HG03280 (cell line): ENCODE results near the gene ETV6.
A peak's percentile ranks its signal among the peaks of the same experiment; 100 is the strongest.

Source experiments
- ATAC-seq: cut with Tn5 transposase; IDR thresholded peaks from one replicate; pipeline ENCODE4 v1.9.1; 2021; ENCODE audit warnings: mild to moderate bottlenecking, moderate library complexity; ENCODE audit not compliant: unreplicated experiment

Gene ETV6

DNA sequence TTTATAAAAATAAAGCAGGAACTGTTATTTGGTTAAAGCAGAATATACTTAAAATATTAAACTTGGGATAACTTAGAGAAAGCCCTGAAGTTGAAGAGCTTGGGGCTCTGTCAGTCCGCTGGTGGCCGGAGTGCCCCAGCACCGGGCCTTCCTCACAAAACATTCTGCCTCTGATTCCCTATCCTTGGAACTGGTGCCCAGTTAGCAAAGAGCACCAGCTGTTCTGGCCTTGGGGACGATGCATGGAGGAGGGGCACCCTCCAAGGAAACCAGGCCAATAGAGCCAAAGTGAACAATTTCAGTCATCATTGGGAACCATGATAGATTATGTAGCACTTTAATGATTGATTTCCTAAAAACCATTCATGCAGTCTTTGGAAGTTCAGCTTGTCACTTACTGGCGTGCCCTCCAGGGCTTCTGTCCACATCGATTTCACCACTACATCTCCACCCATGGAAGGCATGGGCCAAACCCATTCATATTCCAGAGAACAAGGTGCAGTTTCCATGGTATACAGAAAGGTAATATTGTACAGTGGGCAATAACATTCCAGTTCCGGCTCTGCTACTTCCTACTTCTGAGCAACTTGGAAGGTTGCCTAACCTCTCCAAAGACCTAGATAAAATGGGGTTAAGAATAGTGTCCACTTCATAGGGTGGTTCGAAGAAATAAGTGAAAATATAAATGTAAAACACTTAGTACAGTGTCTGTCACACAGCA is 145.9 kb downstream of the ETV6 start:
- no peak for ATAC-seq

DNA sequence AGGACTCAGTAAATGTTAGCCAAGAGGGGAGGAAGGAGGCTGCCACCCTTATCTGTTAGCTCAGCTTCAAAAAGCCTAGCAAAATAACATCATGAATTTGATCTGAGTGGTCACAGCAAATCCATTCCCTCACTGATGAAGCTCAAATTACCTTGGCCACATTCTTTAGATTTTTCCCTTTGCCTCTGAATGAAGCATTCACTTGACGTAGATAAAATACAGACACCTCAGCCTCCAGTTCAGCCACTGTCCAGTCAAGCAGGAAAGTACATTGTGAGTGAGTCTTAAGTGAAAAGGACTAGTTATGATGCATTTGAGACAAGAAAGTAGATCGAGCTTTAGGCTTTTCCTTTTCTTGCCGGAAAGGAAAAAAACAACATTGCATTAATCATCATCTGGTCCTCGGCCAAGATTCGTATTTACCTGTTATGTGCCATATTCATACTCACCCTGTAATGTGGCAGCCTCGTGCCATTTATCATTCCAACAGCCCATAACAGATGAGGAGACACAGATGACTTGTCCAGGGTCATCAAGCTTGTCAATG is 146.5 kb downstream of the ETV6 start:
- ATAC-seq, result no peak

DNA sequence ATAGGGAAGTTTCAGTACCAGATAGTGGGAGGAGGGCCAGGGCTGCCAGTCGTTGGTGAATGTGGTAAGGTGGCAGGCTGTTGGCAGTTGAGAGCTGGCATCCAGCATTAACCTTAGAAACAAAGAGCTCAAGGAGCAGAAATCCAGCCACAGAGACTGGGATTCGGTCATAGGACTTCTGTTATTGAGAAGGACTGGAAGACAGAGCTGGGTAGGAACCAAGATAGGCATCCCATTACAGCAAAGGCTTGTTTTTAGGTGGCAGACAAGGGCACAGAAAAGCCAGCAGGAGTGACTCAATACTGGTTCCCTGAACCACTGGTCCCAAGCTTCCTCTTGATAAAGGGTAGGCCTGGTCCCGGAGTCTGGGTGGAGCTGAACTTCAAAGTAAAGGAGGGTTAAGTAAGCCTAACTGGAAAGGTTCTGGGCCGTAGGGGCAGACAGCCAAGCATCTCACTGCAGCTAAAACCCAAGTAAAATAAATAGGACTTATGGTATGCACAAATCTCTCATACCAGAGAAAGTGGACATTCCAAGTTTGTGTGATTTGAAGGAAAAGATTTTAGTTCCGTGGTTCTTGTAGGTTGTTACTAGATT is 147.9 kb downstream of the ETV6 start:
- ATAC-seq, result no peak

DNA sequence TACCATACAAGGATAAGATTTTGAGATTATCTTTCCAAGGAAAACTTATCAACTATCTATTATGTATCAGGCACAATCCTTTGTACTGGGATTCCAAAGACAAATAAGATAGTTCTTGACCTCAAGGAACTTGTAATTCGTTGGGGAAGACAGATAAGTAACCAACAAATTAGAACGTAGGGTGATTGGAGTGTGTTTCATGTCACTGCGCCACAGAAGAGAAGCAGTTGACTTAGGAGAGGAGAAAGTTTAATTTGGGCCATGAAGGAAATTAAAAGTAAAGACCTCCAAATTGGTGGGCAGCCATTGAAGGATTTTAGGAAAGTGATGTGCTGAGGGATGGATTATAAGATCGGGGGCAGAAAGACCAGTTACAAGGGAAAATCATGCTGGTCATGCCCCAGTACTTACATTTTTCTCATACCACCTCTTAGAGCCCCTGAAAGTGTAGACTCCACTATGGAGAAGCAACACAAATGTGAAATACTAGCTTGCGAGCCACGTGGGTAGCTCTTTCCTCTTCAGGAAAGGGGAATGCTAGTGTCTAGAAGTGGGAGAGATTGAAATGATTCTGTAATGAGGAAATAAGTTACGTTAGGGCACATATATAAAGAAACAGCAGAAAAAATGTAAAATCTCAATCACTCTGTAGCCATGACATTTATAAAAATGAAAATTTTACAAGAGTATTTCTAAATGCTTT is 148.7 kb downstream of the ETV6 start:
- no peak for ATAC-seq

DNA sequence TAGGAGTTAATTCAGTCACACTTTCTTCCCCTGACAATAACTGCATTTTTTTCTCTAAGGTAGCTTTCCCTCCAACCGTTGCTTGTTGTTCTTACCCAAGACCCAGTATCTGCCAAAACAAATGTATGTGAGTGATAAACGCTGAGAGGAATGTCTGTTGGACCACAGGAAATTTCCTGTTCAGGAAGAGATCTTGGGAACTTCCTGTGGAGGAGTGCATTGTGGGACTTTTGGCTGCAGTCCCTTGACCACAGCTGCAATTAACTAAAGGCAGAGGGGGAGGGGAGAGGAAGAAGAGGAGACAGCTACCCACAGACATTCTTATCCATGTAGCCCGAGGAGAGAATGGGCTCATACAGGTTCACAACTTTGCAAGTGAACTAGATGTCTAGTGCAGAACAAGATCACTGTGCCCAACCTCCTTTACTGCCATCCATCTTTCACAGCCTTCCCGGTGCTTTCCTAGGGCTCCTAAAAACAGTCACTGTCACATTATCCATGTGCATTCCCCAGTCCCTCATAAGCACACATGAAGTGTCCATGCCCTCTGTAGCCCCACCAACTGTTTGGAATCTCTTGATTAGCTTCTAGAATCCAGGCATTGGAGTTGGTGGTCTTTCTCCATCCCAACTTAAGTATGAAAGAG is 149.5 kb downstream of the ETV6 start:
- ATAC-seq, result no peak

DNA sequence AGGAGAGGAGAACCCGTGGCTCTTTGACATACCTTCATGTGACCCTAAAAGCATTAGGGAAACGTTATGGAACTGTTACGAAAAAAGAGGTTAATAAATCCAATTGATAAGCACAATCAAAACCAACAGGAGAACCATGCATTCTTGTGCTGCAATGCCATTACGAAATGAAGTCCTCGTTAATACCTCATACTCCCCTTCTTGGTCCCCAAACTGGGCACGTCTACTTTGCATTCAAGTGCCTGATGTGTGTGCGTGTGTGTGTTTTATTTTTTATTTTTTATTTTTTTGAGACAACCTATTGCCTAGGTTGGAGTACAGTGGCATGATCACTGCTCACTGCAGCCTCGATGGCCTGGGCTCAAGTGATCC is 150.0 kb downstream of the ETV6 start:
- no peak for ATAC-seq

DNA sequence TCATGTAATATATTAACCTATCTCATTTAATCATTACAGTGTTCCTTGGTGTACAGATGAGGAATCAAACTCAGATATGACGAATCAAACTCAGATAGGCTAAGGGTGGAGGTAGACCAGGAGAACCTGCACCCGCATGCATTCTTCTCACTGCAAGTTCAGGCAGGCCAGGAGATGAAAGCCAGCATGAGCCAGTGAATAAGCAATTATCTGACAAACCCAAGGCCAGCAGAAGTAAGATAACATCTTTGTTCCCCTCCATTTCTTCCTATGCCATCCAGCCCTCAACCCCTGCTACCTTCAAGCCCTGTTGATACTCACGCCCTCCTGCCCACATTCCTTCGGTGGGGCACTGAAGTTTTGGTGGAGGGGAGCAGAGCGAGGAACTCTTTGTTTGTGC is 152.2 kb downstream of the ETV6 start:
- no peak for ATAC-seq

DNA sequence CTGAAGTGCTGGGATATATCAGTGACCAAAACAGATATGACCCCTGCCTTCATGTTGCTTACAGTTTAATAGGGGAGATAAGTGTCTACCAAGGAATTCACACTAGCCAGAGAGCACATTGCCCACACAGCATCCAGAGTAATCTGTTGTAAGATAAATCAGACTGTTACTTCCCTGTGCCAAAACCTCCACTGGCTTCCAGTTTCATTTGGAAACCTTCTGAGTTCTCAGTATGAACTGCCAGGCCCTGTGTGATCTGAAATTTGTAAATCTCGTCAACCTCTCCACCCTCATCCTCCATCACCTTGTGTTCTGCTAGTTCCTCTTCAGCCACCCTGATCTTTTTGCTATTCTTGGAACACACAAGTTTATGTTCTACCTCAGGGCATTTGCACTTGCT is 154.7 kb downstream of the ETV6 start:
- no peak for ATAC-seq

DNA sequence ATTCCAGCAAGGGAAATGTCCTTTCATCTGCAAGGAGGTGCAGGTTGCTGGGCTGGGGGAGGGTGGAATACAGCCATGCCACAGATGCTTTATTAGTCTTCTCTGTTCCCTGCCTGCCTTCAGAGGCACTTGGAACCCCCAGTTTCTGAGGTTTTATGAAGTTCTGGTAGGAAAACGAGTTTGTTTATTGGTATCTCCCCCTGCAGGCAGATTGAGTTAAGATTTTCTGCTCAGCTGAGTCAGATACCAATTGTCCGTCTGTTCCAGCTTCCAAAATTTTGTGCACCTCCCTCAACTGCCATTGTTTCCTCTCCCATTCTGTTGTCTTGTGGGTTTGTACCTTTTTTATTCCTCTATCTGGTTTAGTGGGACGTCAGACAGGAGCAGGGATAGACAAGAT is 155.6 kb downstream of the ETV6 start:
- no peak for ATAC-seq

DNA sequence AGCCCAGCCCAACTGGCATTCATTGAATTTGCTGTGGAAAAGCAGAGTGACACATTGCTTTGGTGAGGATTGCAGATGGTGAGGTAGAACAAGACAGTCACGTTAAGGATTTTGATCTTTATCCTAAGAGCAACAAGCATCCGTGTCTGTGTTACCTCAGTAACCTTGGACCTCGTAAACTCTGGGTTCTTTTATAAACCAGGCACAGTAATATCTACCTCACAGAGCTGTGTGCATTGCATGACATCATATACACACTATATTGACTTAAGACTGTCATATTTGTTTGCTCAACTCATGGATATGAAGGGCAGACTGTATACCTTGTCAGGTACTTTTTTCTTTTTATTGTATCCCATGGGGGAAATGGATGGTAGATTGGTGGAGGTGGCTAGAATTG is 156.2 kb downstream of the ETV6 start:
- no peak for ATAC-seq

DNA sequence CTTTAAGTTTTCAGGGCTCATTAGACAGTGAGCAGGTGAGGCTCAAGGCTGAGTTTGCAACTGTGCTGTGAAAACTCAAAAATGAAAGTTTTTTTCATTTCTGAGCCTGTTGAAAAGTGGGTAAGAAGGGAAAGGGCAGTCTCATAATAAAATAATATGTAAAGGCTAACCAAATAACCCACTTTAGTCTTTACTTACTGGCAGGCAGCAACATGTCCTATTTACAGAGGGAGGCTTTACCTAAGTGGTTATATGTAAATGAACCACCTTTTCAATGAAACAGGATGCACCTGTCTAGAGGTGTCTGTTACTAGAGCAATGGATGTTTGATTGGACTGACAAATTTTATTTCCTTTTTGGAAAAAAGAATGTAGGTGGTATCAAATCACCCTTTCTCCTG is 158.0 kb downstream of the ETV6 start:
- peak; percentile 39 for ATAC-seq

DNA sequence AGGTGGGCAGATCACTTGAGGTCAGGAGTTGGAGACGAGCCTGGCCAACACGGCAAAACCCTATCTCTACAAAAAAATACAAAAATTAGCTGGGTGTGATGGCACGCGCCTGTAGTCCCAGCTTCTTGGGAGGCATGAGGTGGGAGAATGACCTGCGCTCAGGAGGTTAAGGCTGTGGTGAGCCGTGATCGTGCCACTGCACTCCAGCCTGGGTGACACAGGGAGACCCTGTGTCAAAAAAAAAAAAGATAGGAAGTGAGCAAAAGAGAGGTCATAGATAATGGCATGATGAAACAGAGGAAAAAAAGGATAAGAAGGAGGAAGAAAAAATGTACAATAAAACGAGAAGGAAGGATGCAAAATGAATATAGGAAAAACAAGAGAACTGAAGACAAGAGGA is 159.5 kb downstream of the ETV6 start:
- ATAC-seq, result no peak

DNA sequence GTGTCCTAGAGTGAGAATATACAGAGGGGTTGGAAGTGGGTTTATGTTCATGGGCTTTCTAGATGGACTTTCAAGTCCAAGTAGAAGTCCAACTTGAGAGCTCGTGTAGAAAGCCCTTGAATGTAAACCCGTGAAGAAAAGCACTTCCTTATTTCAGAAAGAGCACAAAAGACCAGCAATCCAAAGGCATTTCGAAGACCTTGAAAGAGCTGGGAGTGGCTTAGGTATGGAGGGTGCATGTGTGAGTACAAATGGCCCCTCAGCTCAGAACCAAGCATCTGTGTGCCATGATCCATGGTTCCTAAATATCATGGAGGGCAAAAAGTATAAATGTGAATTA is 160.7 kb downstream of the ETV6 start:
- no peak for ATAC-seq

DNA sequence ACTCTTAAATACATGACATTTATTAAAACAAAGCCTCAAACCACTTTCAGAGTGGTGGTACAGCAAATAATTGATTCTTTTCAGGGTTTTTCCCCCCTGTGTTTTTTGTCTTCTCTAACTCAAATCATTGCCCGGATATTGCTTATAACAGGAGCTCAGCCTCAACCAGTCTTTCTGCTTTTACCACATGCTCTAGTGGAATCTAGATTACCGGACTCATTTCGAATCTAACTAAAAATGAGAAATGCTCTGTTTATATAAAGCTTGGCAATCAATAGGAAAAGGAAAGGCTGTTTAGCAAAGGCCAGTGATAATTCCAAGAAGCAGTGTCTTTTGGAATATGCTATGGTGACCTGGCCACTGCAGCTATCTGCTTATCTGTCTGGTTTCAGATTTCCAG is 161.5 kb downstream of the ETV6 start:
- ATAC-seq, result no peak

DNA sequence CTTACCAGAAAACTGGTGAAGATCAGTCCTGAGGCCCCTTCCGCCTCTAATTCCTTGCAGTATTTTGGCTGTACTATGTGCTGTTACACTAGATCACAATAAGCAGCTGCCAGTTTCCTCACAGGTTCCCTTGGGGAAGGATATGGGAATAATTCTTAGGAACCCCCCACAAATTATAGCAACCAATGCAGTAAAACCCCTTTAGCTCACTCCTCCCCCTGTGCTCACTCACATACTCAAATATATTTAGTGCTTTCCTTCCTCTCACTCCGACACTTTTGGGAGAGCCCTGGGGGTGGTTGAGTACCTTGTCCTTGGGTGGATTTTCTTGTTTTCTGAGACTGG is 162.7 kb downstream of the ETV6 start:
- ATAC-seq, result no peak

DNA sequence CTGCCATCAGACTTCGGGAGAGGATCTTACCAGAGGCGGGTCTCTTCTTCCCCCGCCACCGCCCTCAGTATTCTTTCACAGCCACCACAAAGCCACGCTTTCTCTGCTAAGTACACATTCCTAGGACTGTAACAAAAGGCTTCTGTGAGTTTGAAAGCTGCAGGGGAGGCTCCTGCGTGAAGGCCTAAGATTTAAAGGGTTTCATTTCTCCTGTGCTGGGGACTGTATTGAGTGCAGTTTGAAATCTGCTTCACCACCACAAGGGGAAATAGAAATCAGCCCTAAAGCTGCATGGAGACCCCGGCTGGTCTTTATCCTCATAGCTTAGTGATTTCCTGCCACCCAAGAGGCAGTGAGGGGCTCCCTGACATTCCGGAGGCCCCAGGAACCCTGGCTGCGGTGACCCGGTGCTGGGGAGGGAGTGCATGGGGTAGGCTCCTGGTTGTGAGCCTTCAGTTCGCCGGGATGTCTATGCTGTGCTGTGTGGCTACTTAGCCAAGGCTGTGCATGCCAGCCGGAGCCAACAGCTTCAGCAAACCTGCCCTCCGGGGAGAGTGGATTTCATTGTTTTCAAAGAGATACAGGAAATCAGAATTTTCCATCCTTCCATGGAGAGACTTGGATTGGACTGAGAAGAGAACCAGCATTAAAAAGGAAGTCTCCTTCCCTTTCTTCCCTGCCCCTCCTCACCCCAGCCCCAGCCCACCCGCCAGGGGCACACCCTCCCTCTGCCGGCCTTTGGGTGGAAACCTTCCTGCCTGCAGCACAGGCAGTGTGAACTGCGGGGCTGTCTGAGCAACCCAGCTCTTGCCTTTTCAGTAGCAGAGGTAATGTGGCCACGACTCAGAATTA is 163.3 kb downstream of the ETV6 start:
- ATAC-seq, result no peak

DNA sequence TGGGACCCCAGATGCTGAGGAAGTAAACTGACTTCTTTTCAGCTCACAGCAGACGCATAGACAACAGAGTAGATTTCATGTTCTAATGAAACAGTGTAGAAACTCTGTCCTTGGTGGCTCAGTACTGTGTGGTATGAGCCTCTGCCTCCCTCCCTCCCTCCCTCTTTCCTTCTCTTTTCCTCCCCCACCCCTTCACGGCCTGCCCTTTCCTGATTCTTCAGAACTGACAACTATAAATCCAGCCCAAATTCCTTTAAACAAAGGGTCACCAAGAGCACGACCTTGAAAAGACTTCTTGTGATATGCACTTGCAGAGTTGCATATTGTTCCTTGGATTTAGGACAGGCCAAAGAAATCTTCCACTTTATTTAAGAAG is 164.0 kb downstream of the ETV6 start:
- ATAC-seq, result no peak

DNA sequence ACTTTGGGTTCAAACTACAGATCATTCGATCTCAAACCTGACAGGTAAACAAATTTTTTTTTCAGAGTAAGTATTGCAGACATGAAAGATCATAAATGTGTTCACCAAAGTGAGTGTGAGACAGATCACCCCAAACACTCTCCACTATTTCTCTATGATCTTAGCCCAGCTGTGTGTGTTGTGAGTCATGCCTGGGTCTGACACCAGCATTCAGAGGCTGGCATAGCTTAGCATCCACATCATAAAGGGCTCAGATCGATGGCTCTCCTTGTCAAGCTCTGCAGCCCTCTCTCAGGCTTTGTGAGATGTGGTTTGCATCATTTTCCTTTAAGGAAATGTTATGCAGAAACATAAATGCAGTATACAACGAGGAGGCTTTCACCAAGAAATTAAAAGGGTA is 164.9 kb downstream of the ETV6 start:
- no peak for ATAC-seq

DNA sequence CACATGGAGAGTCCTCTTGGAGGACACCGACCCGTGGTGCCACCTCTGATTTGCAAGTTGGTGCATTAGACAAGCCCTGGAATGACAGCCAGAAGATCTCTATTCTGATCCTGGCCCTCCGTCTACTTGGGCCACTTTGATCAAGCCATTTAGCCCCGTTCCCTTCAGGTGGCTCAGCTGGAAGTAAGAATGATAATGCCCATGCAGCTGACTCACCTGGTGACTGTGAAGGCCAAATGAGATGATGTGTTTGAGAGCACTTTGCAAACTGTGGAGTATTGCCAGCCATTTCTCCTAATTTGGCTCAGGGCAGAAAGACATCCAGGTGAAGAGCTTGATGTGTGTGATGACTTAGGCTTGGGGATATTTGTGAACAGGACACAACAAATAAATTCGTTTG is 165.9 kb downstream of the ETV6 start:
- ATAC-seq, result no peak

DNA sequence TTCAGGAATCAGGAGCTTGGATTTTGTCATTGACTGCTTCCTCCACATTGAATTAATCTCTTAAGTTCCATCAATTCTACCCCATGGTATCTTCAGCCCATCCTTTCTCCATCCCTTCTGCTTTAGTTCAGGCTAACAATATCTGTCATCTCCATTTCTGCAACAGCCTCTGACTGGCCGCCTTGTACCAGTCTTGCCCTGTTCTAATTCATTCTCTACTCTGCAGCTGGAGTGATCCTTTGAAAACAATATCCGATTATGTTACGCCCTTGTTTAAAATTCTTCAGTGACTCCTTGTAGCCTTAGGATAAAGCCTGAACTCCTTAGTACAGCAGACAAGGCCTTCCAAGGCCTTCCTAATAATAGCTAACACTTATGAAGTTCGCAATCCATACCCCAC is 170.2 kb downstream of the ETV6 start:
- ATAC-seq, result no peak

DNA sequence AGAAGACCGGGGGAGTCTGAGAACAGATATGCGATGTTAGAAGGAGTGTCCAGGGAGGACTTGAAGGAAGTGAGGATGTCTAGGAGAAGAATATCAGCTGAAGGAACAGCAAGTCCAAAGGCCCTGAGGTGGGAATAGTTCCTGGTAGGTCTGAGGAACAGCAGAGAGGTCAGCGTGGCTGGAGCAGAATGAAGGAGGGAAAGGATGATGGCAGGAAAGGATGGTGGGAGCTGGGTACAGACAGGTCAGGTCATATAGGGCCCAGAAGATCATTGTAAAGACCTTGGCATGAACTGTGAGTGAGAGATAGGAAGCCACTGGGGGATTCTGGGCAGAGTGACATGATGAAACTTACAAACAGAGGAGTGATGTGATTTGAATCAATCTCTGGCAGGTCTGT is 171.0 kb downstream of the ETV6 start:
- ATAC-seq, result no peak
